Cardiac fibroblast (primary cell): ENCODE results near the gene RYR3.

ENCODE experiments used
- DNase-seq, 2 donors: peaks; one replicate each; pipeline versions ENCODE4 v3.0.0 to v3.0.0-alpha.2; 2010; ENCODE audit warnings: low read depth in 2 of 2
- H3K4me3 ChIP-seq, 2 donors: replicated peaks in 1 of 2; 1 replicate in 1 of 2; 2 replicates in 1 of 2; pipeline ENCODE4 v1.5.1; 2011; ENCODE audit warnings: low read depth in 2 of 2, low read length in 2 of 2, mild to moderate bottlenecking in 2 of 2, moderate library complexity in 1 of 2
- CTCF ChIP-seq: IDR thresholded peaks from one replicate; pipeline ENCODE4 v1.5.1; 2011; ENCODE audit warnings: low read depth, mild to moderate bottlenecking, low read length, inconsistent platforms

The RYR3 gene

GRCh38 chr15:33515121-33515520 is 204.4 kb downstream of the RYR3 start:
- TF ChIP-seq CTCF: no peak

GRCh38 chr15:33516563-33516962 is 205.8 kb downstream of the RYR3 start:
- DNase-seq: no peak
- no peak for TF ChIP-seq CTCF
- H3K4me3 ChIP-seq: no peak overlapping the region

More at GRCh38 chr15:33515121-33515520, 204.4 kb downstream of the RYR3 start:
- no peak overlapping the region for H3K4me3 ChIP-seq
- no peak for DNase-seq

DNA sequence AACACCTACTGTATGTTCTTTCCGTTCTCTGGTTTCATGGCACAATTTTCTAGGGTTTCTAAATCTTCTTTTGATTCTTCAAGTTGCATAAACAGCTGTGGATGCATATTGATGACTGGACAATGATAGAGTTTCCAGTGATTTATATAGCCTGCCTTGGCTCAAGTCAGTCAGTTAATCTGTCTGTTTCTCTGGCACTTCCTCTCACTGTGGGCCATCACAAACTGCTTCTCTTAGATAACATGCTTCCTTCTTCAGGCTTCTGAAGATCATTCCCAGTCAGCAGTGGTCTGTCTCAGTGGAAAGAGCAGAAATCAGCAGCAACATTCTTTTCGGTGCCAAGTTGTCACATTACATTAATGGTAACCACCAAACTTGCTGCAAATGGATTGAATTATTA is 207.2 kb downstream of the RYR3 start:
- TF ChIP-seq CTCF: no peak
- no peak for DNase-seq
- no peak overlapping the region for H3K4me3 ChIP-seq

DNA sequence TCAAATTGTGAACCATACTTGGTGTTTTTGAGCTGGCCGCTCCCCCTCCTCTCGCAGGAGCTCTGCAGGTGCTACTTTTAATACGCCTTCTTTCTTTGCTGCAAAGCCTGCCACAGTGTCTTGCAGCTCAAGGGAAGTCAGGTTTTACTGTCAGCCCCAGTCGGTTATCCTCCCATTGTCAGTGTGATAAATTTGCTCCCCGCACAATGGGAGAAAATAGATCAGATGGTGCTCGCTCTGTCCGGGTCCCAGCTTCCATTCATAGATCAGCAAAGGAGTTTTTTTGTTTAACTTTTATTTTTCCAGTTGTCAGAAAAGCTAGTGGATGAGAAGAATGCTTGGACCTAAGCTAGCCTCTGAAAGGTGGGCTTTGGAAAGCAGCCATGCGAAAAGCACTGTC is 207.7 kb downstream of the RYR3 start:
- no peak overlapping the region for H3K4me3 ChIP-seq
- DNase-seq: no peak
- TF ChIP-seq CTCF: no peak

GRCh38 chr15:33524274-33524673 is 213.5 kb downstream of the RYR3 start:
- TF ChIP-seq CTCF: no peak
- H3K4me3 ChIP-seq: no peak overlapping the region
- DNase-seq: no peak

DNA sequence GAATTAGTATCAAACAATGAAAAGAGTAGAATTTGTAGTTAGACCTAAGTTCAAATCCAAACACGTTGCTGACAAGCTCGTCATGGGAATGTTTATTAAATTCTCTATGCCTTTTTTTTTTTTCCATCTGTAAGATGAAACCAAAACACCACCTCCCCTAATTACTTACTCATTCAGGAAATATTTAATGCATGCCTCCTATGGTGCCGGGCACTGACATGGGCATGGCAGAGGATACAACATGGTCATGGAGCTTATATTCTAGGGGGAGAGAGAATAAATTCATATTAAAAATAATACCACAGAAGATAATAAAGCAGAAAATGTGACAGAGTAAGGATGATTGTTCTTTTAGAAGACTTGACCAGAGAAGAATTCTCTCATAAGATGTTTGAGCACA is 215.8 kb downstream of the RYR3 start:
- no peak for DNase-seq
- no peak for TF ChIP-seq CTCF
- H3K4me3 ChIP-seq: no peak overlapping the region

DNA sequence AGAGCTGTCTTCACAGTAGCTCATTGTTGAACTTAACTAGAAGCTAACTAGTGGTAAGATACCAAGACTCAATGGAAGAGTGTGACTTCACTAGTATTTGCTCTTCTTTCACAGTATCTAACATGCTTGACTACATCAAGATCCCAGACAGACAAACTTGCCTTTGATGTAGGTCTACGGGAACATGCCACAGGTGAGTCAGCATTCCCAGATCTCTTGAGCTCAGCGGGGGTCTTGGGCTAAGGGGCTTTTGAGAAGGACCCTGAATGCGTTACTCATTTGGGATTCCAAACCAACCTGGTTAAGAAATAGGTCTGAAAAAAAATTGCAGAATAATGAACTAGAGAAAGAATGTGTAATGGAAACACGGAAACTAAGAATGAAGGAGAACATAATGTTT is 222.4 kb downstream of the RYR3 start:
- no peak for DNase-seq
- no peak overlapping the region for H3K4me3 ChIP-seq
- no peak for TF ChIP-seq CTCF
